HepG2 (cell line): Measurements from ENCODE around the gene ATG2A. TPM values are rescaled to one million over a fixed set of nuclear protein-coding genes. Genes with fewer than 3 reads are reported as not detected.
A peak's percentile ranks its signal among the peaks of the same experiment; 100 is the strongest.

Experiments used
- FOXK1 ChIP-seq: sonication (generic); formaldehyde crosslinking; IDR thresholded peaks from 2 replicates; pipeline ENCODE4 v1.4.0; 2020; ENCODE audit warnings: low read depth, missing genetic modification reagents, borderline replicate concordance
- GMEB1 ChIP-seq: sonication (generic); formaldehyde crosslinking; IDR thresholded peaks from 2 replicates; pipeline ENCODE4 v1.5.1; 2020; ENCODE audit warnings: missing genetic modification reagents, mild to moderate bottlenecking, borderline replicate concordance
- GPN1 ChIP-seq: sonication (generic); formaldehyde crosslinking; IDR thresholded peaks from 2 replicates; pipeline ENCODE4 v1.5.1; 2020; ENCODE audit warnings: missing genetic modification reagents, borderline replicate concordance
- HMGA1 ChIP-seq: sonication (generic); formaldehyde crosslinking; conservative IDR thresholded peaks from 2 replicates; pipeline ENCODE4 v1.4.0; 2020; ENCODE audit warnings: missing genetic modification reagents
- NAIF1 ChIP-seq: sonication (generic); formaldehyde crosslinking; IDR thresholded peaks from 2 replicates; pipeline ENCODE4 v1.5.0; 2020; ENCODE audit warnings: mild to moderate bottlenecking, missing genetic modification reagents, borderline replicate concordance
- NR2F6 ChIP-seq, 2 experiments: IDR thresholded peaks; 2 replicates each; pipeline ENCODE4 v1.6.1; 2016; ENCODE audit warnings: antibody characterized with exemption in 1 of 2, mild to moderate bottlenecking in 1 of 2
- PHF8 ChIP-seq: sonication (generic); formaldehyde crosslinking; IDR thresholded peaks from 2 replicates; pipeline ENCODE4 v1.5.0; 2020; ENCODE audit warnings: missing genetic modification reagents
- PITX1 ChIP-seq: sonication (generic); formaldehyde crosslinking; IDR thresholded peaks from 2 replicates; pipeline ENCODE4 v1.5.1; 2020; ENCODE audit warnings: mild to moderate bottlenecking, missing genetic modification reagents
- POLR2AphosphoS2 ChIP-seq: IDR thresholded peaks from 2 replicates; pipeline ENCODE4 v1.6.1; 2011; ENCODE audit warnings: low read depth, low read length, improper control_type of control experiment
- RFX1 ChIP-seq: fragments of 450-650 bp; IDR thresholded peaks from 2 replicates; pipeline ENCODE4 v1.6.1; 2017
- ZNF124 ChIP-seq: sonication (generic); formaldehyde crosslinking; IDR thresholded peaks from 2 replicates; pipeline ENCODE4 v1.4.0; 2020; ENCODE audit warnings: missing genetic modification reagents
- ZNF746 ChIP-seq: sonication (generic); formaldehyde crosslinking; IDR thresholded peaks from 2 replicates; pipeline ENCODE4 v1.8.0; 2022; ENCODE audit warnings: mild to moderate bottlenecking, missing genetic modification reagents
- ZSCAN5A ChIP-seq: sonication (generic); formaldehyde crosslinking; IDR thresholded peaks from 2 replicates; pipeline ENCODE4 v1.8.0; 2022; ENCODE audit warnings: mild to moderate bottlenecking, missing genetic modification reagents, borderline replicate concordance
- polyA plus RNA-seq, 8 experiments: library from polyadenylated mRNA; depleted of rRNA in 3 of 8; stranded (reverse) in 7 of 8; unstranded in 1 of 8; fragments of >200 nt; fragmentation: Illumina TruSeq in 4 of 8; extraction: Trizol in 4 of 8; gene quantifications; 2 replicates each; pipeline versions ENCODE4 v1.2.1 to v1.2.3, GENCODE V29; 2011 to 2016; ENCODE audit warnings: low read depth in 4 of 8, missing spikeins in 1 of 8, mixed read lengths in 1 of 8; ENCODE audit not compliant: insufficient read depth in 1 of 8
- total RNA-seq, 5 experiments: library from RNA; depleted of rRNA; stranded (reverse); fragments of >200 nt; fragmentation: Illumina TruSeq; extraction: Trizol; gene quantifications; 2 replicates each; pipeline ENCODE4 v1.2.3, GENCODE V29; 2016; ENCODE audit warnings: low read depth in 1 of 5
- TF ChIP-seq, protein P1 (sequence below): IDR thresholded peaks from 2 replicates; pipeline ENCODE4 v1.6.1; 2016; ENCODE audit warnings: mild to moderate bottlenecking, missing biosample characterization, missing genetic modification reagents
- TF ChIP-seq, protein P2 (sequence below): sonication (generic); formaldehyde crosslinking; IDR thresholded peaks from 2 replicates; pipeline ENCODE4 v1.5.1; 2020; ENCODE audit warnings: missing genetic modification reagents, mild to moderate bottlenecking, borderline replicate concordance
- TF ChIP-seq, protein P3 (sequence below): sonication (generic); formaldehyde crosslinking; IDR thresholded peaks from 2 replicates; pipeline ENCODE4 v1.5.1; 2020; ENCODE audit warnings: mild to moderate bottlenecking, missing genetic modification reagents
- TF ChIP-seq, protein P4 (sequence below): sonication (generic); formaldehyde crosslinking; IDR thresholded peaks from 2 replicates; pipeline ENCODE4 v1.5.0; 2020; ENCODE audit warnings: mild to moderate bottlenecking, missing genetic modification reagents

The ATG2A gene
- total and polyA plus RNA-seq, 2 of the 13 experiments (the other 11 are each of a cell fraction or from before 2014, with no cell fraction given) = 6.7 to 8.0 TPM

DNA sequence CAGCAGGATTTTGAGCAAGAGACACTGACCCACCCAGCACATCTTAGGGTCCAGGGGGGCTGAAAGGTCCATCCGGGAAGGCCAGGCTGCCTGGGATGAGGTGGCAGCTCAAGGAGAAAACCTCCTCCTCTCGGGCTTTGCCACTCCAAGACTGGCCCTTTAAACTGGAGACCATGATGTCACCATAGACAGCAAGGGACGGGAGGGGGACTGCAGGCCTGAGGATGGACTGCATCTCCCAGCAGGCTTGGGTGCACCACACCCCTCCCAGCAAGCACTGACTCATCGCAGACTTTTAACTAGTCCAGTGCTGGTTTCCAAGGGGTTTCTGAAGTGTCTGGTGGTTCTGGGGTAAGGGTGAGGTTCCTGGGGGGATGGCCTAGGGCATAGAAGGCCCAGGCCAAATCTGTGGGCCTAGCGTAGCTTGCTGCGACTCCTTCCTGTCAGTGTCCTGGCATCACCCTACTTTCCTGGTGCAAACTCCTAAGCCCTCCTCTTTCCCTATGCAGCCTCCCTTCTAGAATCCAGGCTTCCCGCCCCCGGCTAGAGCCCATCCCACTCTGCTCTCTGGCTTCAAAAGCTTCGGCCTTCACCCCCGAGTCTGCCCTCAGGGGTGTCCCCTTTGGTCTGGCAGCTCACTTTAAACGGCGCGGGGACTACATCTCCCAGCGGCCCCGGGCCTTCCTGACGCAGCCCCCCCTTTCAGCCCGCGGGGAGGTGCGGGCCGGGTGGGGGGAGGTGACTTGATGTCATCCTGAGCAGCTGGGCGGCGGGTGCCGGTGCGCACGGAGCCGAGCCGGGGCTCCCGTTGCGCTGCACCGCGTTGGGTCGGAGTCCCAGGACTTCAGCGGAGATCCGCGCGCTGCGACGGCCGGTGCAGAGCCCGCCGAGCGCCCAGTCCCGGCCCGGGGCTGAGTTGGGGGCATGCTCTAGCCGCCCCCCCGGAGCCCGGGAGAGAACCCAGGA, 7.2 kb upstream of the ATG2A start, which contains the start of gene PPP2R5B (continued):
- TF ChIP-seq ZSCAN5A (CRISPR knock-in tag) = no peak
- TF ChIP-seq RFX1 = no peak
- no peak for TF ChIP-seq POLR2AphosphoS2
- 0 out of 2 replicates have a peak, but pooled peaks have one; percentile 26 for TF ChIP-seq NAIF1 (CRISPR knock-in tag)
- TF ChIP-seq, protein P1, sequence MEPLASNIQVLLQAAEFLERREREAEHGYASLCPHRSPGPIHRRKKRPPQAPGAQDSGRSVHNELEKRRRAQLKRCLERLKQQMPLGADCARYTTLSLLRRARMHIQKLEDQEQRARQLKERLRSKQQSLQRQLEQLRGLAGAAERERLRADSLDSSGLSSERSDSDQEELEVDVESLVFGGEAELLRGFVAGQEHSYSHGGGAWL (CRISPR knock-in tag) = no peak; the same call in 1 of the 2 replicates
- TF ChIP-seq, protein P2, sequence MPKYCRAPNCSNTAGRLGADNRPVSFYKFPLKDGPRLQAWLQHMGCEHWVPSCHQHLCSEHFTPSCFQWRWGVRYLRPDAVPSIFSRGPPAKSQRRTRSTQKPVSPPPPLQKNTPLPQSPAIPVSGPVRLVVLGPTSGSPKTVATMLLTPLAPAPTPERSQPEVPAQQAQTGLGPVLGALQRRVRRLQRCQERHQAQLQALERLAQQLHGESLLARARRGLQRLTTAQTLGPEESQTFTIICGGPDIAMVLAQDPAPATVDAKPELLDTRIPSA = no peak; the same call in 1 of the 2 replicates
- TF ChIP-seq GPN1 (CRISPR knock-in tag) = no peak
- no peak for TF ChIP-seq HMGA1 (CRISPR knock-in tag)
- TF ChIP-seq, protein P3, sequence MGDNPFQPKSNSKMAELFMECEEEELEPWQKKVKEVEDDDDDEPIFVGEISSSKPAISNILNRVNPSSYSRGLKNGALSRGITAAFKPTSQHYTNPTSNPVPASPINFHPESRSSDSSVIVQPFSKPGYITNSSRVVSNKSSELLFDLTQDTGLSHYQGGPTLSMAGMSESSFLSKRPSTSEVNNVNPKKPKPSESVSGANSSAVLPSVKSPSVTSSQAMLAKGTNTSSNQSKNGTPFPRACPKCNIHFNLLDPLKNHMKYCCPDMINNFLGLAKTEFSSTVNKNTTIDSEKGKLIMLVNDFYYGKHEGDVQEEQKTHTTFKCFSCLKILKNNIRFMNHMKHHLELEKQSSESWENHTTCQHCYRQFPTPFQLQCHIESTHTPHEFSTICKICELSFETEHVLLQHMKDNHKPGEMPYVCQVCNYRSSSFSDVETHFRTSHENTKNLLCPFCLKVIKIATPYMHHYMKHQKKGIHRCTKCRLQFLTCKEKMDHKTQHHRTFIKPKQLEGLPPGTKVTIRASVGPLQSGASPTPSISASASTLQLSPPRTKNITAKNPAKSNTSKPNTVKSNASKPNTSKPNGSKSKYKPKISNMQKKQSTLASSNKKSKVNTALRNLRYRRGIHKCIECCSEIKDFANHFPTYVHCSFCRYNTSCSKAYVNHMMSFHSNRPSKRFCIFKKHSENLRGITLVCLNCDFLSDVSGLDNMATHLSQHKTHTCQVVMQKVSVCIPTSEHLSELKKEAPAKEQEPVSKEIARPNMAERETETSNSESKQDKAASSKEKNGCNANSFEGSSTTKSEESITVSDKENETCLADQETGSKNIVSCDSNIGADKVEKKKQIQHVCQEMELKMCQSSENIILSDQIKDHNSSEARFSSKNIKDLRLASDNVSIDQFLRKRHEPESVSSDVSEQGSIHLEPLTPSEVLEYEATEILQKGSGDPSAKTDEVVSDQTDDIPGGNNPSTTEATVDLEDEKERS = 0 out of 2 replicates have a peak, but pooled peaks have one; percentile 61
- TF ChIP-seq, protein P4, sequence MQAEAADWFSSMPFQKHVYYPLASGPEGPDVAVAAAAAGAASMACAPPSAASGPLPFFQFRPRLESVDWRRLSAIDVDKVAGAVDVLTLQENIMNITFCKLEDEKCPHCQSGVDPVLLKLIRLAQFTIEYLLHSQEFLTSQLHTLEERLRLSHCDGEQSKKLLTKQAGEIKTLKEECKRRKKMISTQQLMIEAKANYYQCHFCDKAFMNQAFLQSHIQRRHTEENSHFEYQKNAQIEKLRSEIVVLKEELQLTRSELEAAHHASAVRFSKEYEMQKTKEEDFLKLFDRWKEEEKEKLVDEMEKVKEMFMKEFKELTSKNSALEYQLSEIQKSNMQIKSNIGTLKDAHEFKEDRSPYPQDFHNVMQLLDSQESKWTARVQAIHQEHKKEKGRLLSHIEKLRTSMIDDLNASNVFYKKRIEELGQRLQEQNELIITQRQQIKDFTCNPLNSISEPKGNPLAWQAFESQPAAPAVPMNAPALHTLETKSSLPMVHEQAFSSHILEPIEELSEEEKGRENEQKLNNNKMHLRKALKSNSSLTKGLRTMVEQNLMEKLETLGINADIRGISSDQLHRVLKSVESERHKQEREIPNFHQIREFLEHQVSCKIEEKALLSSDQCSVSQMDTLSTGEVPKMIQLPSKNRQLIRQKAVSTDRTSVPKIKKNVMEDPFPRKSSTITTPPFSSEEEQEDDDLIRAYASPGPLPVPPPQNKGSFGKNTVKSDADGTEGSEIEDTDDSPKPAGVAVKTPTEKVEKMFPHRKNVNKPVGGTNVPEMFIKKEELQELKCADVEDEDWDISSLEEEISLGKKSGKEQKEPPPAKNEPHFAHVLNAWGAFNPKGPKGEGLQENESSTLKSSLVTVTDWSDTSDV (CRISPR knock-in tag) = peak; percentile 3; the same call in 1 of the 2 replicates
- TF ChIP-seq PITX1 (CRISPR knock-in tag) = peak; percentile 48; the same call in 1 of the 2 replicates
- TF ChIP-seq FOXK1 = peak; percentile 71
- peak; percentile 40; the same call in 1 of the 2 replicates for TF ChIP-seq ZNF746 (CRISPR knock-in tag)
- 0 out of 2 replicates have a peak, but pooled peaks have one; percentile 31 for TF ChIP-seq ZNF124
- TF ChIP-seq NR2F6 (IDR thresholded peaks at IDR 0.05) = no peak
- TF ChIP-seq NR2F6 (CRISPR knock-in tag; IDR thresholded peaks at IDR 0.05) = peak; percentile 33; the same call in 1 of the 2 replicates
- peak; percentile 90 for TF ChIP-seq GMEB1 (CRISPR knock-in tag)
- peak; percentile 48; the same call in 1 of the 2 replicates for TF ChIP-seq PHF8 (CRISPR knock-in tag)
